HK-2 (cell line): ENCODE measurements around the gene GOLGA7B.

Experiments used
- DNase-seq: peaks from one replicate; pipeline ENCODE4 v3.0.0-alpha.2; 2018; ENCODE audit not compliant: unreplicated experiment

Gene GOLGA7B

DNA sequence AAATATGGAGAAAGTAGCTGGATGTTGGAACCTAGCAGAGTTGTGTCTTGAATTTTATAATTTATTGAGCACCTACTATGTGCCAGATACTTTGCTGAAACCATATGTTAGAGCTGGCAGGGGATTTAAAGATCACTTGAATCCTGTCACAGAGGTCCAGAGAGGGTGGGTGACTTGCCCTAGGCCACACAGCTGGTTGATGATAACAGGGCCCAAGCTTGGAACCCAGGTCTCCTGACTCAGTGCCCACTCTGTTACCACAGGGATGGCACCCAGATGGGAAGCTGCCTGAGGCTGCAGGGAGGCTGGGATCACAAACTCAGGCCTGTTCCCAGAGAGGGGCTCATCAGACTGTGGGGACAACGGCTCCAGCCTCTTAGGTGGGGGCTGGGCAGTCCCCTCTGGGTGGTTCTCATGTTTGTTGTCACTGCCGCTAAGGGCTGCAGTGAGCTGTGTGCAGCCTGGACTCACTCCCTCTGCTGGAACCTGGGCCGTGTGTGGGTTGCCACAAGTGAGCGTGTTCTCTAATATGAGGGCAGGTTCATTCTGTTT lies 18.6 kb downstream of the GOLGA7B start:
- DNase-seq: no peak

DNA sequence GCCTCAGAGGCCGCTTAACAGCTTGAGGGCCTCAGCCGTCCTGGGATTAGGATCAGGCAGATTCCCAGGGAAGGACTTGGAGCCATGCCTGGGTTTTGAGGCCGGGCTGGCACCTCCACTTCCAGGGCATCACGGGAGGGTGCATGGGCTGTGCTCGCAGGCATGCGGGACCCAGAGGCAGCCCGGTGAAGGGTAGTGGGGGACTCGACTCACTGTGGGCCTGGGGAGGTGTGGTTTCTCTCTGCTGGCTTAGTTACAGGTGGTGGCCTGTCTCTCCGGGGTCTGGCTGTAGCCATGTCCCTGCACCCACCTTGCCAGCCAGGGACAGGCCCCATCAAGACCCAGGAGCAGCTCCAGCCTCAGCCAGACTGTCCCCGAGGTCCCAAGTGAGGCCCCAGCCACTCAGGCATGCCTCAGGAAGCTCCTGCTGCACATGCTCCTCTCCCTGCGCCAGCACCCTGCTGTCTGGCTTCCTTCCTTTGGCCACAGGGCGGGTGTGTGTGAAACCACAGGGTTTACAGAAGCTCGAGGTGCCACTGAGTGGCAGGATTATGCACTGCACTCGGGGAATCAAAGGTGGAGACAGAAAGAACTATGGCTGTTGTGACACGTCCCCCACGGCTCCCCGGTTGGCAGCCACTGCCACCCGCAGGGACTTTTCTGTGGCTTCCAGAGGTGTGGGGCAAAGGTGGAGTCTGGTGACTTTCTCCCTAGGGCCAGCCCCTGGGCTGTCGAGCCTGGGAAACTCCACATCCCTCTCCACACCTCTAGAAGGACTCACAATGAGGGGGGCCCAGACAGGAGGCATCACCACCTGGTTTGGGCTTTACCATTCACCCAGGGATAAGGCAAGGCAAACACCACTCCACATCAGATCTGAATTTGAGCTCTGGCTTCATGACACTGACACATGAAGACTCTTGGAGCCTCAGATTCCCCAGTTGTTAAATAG lies 19.7 kb downstream of the GOLGA7B start:
- DNase-seq: peak; percentile 96

DNA sequence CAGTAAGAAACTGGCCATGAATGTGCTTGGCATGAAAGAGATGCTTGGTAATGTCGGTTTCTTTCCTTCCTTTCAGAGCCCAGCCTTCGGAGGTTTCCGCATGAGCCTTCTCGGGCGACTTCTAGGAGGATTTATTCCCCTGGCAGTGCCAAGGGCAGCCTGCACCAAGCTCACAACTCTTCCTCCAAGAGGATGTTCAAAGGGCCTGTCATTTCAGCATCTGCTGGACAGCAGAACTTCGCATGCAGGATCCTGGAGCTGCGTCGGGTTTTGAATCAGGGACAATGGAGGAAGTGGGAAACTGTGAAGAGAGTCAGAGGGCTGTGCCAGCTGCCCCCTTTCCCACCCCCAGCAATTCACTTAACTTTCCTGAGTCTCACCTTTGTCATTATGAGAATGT lies 21.3 kb downstream of the GOLGA7B start:
- DNase-seq: no peak

DNA sequence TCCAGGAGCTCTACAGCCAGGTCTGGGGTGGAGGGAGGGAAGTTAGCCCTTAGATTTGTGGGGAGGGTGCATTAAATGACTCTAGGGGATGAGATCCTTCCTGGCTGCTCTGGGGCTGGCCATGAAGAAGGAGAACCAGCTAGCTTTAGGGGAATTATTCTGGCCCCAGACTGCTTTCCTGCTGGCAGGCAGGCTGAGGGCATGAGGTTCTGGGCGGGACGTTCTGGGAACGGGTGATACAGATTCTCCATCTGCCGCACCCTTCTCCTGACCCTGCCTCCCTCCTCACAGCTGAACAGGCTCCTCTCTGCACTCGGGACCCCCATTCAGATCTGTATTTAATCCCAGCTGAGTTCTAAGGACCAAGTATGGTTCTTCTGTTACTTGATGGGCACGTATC lies 23.9 kb downstream of the GOLGA7B start:
- DNase-seq: no peak

DNA sequence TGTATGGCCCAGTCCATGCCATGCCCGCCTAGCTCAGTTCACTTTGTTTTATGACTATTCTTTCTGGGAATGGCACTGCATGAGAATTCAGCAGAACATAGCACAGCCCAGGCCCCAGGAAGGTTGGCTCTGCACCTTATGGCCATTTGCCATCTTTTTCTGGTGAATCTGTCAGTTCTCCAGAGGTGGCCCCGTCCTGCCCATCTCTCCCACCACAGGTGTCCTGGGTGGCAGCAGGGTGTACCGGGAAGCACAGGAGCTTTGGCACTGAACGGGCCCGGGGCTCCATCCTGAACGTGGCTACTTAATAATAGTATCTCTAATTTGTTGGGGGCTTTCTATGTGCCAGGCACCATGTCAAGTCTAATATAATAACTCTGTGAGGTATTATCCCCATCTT lies 24.7 kb downstream of the GOLGA7B start:
- DNase-seq: no peak

DNA sequence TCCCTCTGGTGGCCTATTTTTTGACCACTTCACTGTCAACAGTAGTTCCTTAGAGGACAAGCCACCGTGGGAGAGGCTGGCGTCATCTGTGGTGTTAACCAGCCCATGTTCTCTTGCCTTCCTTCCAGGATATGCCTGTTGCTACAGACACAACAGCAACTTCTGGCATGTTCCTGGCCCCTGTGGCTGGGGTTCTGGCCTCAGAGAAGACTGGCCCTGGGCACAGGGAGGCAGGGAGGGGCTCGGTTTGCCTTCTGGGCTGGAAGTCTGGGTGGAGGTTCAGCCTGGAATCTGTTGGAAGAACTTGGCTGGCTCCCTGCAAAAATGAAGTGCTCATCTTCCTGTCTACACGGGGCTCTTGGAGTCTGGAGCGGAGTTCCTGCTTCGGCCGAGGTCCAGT lies 25.7 kb downstream of the GOLGA7B start:
- DNase-seq: no peak

DNA sequence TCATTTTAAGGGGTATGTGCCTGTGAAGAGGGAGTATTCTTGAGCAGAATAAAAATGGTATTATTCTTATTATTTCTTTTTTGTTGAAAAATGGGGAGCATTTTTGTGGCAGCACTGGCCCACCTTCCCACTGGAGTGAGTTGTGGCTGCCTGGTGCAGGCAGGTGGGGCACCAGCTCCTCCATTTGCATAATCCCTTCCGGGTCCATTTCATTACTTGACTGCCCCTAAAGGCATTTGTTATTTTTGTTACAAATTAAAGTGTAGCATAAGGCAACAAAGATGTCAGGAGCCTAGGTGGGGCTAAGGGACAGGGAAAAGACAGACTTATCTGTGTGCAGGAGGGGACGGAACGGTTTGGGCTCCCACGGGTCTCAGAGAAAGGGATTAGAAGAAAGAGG lies 26.8 kb downstream of the GOLGA7B start:
- no peak for DNase-seq

DNA sequence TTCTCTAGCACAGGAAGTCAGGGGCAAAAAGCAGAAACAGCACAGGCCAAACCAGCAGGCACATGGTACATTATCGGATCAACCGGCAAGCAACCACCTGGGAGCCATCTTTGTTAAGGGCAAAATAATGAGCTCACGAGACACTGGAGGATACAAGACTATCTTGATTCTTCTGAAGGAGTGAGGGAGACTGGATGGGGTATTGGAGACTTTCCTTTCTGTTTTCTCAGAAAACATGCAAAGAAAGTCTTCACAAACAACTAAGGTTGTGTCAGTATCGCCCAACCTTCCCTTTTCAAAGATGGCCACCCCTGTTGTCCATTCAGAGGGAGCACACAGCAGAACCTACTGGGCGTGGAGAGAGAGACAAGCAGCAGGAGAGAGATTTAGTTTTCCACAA lies 29.6 kb downstream of the GOLGA7B start:
- no peak for DNase-seq

DNA sequence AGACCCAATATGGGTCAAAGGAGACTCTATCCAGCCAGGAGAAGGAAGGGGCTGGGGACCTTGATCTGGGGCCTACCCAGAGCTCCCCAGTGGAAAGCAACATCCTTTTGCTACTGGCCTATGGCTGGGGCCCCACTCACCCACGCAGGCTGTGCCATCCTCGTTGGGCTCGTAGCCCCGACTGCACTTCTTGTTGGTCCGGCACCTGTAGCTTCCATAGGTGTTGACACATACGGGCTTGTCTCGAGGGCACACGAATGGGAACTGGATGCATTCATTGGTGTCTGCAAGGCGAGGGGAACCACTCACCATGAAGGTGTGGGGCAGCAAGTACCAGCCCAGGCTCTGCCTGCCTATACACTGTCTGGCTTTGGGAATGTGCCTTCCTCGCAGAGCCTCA lies 30.5 kb downstream of the GOLGA7B start:
- no peak for DNase-seq

DNA sequence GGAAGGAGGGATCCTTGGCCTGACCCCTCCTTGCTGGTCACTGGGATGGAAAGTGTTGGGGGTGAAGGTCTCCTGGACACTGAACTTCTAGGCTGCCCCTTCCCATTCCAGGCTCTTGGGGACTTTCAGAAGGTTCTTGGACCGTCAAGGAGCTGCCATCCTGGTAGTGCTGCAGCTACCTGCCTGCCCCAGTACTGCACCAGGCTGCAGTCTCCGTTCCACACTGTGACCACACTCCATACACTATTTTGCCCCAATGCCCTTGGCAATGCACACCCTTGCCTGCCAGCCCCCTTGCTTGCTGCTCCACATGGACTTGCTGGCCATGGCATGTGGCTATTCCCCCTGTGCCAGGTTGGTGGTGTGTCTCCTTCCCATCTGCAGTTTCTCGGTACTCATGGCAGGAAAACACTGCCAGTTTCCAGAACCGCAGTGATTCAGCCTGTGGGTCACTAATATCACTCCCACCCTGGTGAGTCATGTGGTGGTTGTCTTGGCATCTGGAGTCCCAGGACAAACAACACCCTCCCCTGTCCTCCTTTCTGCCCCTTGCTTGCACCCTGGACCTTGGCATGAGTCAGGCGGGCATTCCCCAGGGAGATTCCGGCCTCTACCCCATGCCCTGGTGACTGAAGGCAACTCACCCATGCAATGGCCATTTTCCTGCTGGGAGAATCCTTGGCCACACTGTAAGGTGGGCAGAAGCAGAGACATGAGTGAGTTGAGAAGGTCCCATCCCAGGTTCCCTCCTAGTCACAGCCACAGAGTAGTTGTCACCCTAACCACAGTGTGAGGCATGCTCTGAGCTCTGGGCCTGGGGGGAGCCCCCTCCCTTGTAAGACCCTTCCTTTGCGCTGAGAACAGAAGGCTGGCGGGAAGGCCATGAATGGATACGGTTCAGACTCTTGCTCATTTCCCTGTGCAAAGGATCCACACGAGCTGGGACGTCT lies 32.8 kb downstream of the GOLGA7B start:
- peak; percentile 97 for DNase-seq

DNA sequence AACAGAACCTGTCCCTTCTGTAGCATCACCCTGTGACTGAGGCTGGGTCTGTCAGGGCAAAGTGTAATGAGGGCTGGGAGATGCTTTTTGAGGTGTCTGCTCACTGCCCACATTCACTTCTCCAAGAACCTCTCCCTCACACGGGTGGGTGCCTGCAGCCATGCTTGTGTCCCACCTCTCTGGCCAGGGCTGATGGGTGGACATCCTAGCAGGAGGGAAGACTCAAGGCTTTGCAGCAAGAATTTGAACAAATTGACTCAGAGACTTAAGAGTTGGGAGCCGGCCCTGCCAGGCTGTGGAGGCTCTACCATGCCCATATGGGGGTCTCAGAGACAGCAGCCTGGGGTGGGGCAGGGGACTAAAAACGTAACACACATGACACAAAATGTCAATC lies 33.4 kb downstream of the GOLGA7B start:
- no peak for DNase-seq

DNA sequence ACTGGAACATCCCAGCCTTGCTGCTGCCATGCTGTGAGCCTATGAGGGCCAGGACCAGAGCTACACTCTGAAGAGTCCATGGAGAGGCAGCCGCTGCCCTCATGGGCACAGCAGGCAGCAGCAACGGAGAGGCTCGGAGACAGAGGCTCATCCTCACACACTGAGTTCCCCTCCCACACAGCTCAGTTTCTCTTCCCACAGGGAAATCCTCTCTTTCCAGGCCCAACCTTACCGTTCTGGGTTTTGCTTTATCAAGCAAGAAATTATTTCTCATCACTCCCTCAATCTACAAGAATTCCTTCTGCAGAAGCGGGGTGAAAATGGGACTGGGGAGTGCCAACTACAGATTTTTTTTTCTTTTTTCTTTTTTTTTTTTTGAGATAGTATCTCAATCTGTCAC lies 36.6 kb downstream of the GOLGA7B start:
- DNase-seq: no peak

DNA sequence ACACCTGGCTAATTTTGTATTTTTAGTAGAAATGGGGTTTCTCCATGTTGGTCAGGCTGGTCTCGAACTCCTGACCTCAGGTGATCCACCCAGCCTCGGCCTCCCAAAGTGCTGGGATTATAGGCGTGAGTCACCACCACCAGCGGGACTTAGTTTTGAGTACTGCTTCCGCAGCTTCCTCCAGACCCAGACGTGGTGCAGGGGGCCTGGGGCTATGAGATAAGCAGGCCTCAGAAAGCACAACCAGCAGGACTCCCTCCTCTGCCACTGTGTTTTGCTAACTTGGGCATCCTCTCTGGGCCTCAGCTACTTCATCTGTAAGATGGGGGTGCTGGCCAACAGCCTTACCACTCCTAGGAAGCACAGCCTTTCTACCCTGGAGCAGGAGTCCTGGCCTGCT lies 37.8 kb downstream of the GOLGA7B start:
- DNase-seq: no peak

DNA sequence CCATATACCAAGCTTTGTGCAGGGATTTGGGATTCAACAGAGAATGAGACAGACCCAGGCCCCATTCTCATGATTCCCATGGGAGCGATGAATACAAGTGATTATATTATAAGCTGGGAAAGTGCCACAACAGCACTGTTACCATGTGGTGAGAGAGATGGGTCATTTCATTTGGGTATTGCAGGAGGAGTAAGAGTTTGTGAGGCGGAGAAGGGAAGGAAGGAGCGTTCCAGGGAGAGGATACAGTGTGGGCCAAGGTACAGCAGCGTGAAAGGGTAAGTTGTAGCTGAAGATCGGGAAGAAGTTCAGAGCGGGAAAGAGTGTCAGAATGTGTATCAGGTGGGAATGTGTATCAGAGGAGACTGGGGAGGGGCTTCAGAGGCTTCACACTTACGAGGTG lies 38.5 kb downstream of the GOLGA7B start:
- no peak for DNase-seq

DNA sequence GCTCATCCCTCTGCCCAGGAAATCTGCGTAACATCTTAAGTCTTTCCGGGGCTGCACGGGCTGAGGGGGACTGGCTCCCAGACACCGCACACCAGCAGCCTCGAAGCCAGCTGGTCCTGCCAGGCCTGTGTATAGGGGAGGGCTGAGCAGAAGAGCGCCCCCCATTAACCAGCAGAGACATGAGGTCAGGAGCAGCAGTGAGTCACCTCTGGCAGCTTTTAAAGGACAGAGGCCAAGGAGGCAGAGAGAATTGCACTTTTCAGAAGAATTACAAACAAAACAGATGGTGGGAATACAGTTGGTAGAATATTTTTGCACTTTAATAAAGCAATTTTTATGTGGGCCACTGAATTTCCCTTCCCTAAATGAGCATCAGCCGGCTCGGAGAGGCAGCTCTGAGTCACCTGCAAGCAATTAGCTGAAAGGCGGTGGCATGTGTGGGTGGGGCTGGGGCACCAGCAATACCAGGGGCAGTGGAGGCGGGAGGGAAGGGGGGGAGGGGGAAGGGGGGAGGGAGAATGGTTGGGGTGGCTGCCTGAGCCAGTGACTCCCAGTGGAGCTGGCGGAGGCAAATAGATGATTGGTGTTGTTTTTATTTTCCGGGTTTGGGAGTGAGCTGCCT lies 39.1 kb downstream of the GOLGA7B start:
- DNase-seq: peak; percentile 88

DNA sequence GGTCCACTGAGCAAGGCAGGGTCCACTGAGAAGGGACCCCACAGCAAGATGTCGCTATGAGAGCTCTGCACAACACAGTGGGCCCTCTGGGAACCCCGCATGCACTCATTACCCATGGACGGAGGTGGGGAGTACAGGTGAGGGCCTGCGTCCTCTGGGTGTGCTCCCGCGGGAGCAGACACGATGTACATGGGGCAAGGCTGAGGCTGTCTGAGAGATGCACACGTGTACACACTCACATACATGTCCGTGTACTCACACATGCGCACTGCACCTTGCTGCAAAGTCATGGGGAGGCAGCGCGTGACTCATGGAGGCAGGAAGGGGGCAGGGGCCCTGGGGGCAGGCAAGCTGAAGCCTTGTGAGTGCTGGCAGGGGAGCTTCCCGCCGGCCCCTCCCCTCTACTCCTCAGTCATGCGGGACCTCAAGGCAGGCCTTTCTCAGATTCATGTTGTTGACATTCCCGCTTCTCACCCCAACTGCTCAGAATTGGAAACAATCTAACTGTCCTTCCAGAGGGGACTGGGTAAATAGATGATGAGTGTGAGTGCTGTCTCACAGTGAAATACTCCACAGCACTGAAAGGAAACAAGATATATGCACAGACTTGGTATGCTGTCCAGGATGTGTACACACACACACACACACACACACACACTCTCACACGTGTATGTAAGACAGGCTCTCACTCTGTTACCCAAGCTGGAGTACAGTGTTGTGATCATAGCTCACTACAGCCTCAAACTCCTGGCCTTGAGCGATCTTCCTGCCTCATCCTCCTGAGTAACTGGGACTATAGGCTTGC lies 40.0 kb downstream of the GOLGA7B start:
- DNase-seq: peak; percentile 99

DNA sequence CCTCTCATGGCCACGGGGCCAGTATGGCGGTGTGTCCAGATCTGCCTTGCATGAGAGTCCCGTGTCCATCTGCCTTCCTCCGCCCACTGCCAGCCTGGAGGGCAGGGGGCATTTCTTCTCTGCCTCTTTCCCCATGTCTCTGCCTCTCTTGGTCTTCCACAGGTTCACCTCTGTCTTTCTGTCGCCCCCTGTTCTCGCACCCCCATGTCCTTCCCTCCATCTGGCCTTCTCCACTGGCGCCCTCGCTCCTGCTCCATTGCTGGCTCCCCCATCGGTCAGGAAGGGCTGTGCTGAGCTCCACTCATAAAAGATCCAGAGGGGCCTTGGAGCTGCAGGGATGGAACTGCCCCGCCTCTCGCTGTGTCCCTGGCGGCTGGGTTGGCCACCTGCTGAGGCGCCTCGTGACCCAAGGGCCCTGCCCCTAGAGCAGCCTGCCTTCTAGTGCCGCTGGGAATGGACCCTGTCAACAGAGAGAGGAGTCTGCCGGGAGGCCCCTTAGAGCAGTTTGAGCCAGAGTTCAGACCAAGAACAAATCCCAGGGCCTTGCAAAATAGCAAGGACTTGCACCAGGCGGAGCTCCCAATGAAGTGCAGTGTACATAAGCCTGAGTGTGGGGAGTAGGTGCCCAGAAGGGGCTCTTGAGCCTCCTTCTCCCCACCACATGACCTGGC lies 42.0 kb downstream of the GOLGA7B start:
- no peak for DNase-seq

DNA sequence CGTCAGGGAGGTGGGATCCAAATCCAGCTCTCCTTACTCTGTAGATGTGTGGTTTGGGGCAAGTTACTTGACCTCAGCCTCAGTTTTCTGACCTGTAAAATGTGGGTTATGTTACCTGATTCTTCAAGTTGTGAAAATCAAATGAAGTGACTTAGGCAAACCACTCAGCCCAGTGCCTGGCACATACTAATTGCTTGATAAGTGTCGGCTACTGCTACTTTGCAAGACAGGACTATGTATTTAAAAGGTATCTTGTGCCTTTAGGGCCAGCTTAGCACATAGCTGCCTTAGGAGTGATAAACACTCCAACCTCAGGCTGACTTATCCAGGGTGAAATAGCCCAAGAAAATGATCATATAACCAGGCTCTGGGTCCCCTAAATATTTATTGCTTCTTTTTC lies 42.9 kb downstream of the GOLGA7B start:
- DNase-seq: no peak

DNA sequence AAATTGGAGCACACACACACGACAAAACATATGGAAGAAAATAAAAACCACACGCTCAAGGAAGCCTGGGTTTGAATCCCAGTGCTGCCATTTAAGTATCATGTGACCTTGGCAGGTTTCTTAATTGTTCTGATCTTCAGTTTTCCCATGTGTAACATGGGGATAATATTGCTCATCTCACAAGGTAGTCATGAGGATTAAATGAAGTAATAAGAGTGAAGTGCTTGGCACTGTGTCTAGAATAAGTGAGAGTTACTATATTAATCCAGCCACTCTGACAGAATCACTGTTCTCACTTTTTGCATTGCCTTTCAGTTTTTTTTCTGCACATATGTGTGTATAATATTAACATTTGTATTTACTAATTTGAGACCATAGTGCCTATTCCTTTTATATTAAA lies 43.3 kb downstream of the GOLGA7B start:
- DNase-seq: no peak

DNA sequence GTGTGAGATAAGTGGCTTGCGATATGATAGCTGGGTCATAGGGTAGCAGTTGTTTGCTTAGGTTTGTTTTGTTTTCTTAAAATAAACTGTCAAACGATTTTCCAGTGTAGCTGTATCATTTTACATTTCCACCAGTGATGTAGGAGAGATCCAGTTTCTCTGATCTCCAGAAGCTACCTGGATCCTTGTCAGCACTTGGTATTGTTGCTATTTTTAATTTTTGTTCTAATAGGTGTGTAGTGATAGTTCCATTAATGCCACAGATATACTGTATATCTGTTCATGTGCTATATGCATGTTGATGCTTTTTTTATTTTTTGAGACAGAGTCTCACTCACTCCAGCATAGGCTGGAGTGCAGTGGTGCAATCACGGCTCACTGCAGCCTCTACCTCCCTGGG lies 44.4 kb downstream of the GOLGA7B start:
- no peak for DNase-seq

DNA sequence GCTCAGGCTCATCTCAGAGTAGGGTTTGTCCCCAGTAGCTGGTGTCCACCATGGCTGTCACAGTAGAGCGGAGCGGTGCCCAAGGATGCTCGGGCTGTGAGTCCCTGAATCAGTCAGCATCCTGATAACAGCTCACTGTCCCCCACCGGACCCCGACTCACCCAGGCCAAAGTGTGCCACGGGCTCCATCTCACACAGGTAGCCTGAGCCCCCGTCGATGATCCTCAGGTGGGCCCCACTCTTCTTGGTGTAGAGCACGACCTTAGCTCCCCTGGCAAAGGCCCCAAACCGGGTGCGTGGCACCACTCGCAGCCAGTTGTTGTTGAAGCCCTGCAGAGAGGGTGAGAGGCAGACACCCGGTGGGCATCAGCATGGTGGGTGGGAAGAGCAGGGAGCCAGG lies 45.4 kb downstream of the GOLGA7B start:
- no peak for DNase-seq
